ES-I3 (cell line): Measurements from ENCODE around the gene MPO.

ENCODE experiments used
- H3K36me3 ChIP-seq: 2 replicates; pipeline ENCODE4 v1.6.1; 2013; ENCODE audit warnings: mild to moderate bottlenecking, low read length, control low read depth, moderate library complexity; ENCODE audit not compliant: insufficient read depth
- H3K4me1 ChIP-seq: 2 replicates; pipeline ENCODE4 v1.6.1; 2013; ENCODE audit warnings: mild to moderate bottlenecking, control low read depth, low read length; ENCODE audit not compliant: insufficient read depth
- H3K9ac ChIP-seq: 2 replicates; pipeline ENCODE4 v1.6.1; 2013; ENCODE audit warnings: low read depth, mild to moderate bottlenecking, low read length, moderate library complexity
- H3K9me3 ChIP-seq: 2 replicates; pipeline ENCODE4 v1.6.1; 2013; ENCODE audit warnings: mild to moderate bottlenecking, low read length, moderate library complexity; ENCODE audit not compliant: control insufficient read depth, insufficient read depth

MPO gene

GRCh38 chr17:58236394-58236793, 44.3 kb downstream of the MPO start:
- Histone ChIP-seq H3K9ac (no peak overlapping the region), H3K36me3 (no peaks in the 10 kb centered on the region), H3K4me1 (peaks cover 6% of the 10 kb centered on the region; the same call in 1 of the 2 replicates), H3K9me3 (no peaks in the 10 kb centered on the region)

GRCh38 chr17:58235821-58236220, 44.9 kb downstream of the MPO start:
- Histone ChIP-seq H3K9ac (no peak overlapping the region), H3K9me3 (no peaks in the 10 kb centered on the region), H3K4me1 (peaks cover 6% of the 10 kb centered on the region; the same call in 1 of the 2 replicates), H3K36me3 (no peaks in the 10 kb centered on the region)

GRCh38 chr17:58234512-58234911, 46.2 kb downstream of the MPO start:
- H3K9ac ChIP-seq, result no peak overlapping the region
- H3K9me3 ChIP-seq, result no peaks in the 10 kb centered on the region
- no peaks in the 10 kb centered on the region for H3K36me3 ChIP-seq
- H3K4me1 ChIP-seq, result peaks cover 6% of the 10 kb centered on the region; the same call in 1 of the 2 replicates

GRCh38 chr17:58233543-58233942, 47.2 kb downstream of the MPO start:
- Histone ChIP-seq H3K4me1 (peaks cover 13% of the 10 kb centered on the region), H3K36me3 (no peaks in the 10 kb centered on the region), H3K9me3 (no peaks in the 10 kb centered on the region), H3K9ac (no peak overlapping the region)

GRCh38 chr17:58232707-58233156, 48.0 kb downstream of the MPO start:
- H3K4me1 ChIP-seq, result peaks cover 15% of the 10 kb centered on the region
- H3K9ac ChIP-seq, result no peak overlapping the region
- H3K36me3 ChIP-seq, result no peaks in the 10 kb centered on the region
- H3K9me3 ChIP-seq, result no peaks in the 10 kb centered on the region

GRCh38 chr17:58231641-58232040, 49.1 kb downstream of the MPO start:
- H3K4me1 ChIP-seq, result peaks cover 15% of the 10 kb centered on the region
- H3K36me3 ChIP-seq, result no peaks in the 10 kb centered on the region
- H3K9me3 ChIP-seq, result no peaks in the 10 kb centered on the region
- no peak overlapping the region for H3K9ac ChIP-seq

GRCh38 chr17:58229881-58230280, 50.9 kb downstream of the MPO start:
- H3K9me3 ChIP-seq, result no peaks in the 10 kb centered on the region
- no peak overlapping the region for H3K9ac ChIP-seq
- no peaks in the 10 kb centered on the region for H3K36me3 ChIP-seq
- peaks cover 15% of the 10 kb centered on the region for H3K4me1 ChIP-seq

- no peaks in the 10 kb centered on the region for H3K36me3 ChIP-seq
- H3K9me3 ChIP-seq, result no peaks in the 10 kb centered on the region
- H3K4me1 ChIP-seq, result peaks cover 18% of the 10 kb centered on the region
- no peak overlapping the region; the same call in 1 of the 2 replicates for H3K9ac ChIP-seq
These were observed 51.4 kb downstream of the MPO start for GRCh38 chr17:58229384-58229783.

GRCh38 chr17:58228679-58229078, 52.1 kb downstream of the MPO start:
- Histone ChIP-seq H3K9ac (no peak overlapping the region), H3K9me3 (no peaks in the 10 kb centered on the region), H3K4me1 (peaks cover 21% of the 10 kb centered on the region), H3K36me3 (no peaks in the 10 kb centered on the region)

- no peaks in the 10 kb centered on the region for H3K9me3 ChIP-seq
- no peaks in the 10 kb centered on the region for H3K36me3 ChIP-seq
- H3K4me1 ChIP-seq, result peaks cover 19% of the 10 kb centered on the region
- no peak overlapping the region for H3K9ac ChIP-seq
These were observed 53.0 kb downstream of the MPO start for GRCh38 chr17:58227733-58228132.

GRCh38 chr17:58224315-58224714, 56.4 kb downstream of the MPO start:
- H3K36me3 ChIP-seq, result no peaks in the 10 kb centered on the region
- H3K4me1 ChIP-seq, result peaks cover 18% of the 10 kb centered on the region
- H3K9me3 ChIP-seq, result no peaks in the 10 kb centered on the region
- no peak overlapping the region for H3K9ac ChIP-seq
